PFSK-1 (cell line): ENCODE data around the gene PCDH8.

Source experiments
- FOXP2 ChIP-seq: optimal IDR thresholded peaks from 2 replicates; pipeline ENCODE3; 2011; ENCODE audit warnings: borderline replicate concordance, control low read depth, inconsistent platforms; ENCODE audit not compliant: insufficient read depth; ENCODE audit errors: extremely low read length, extremely low read depth
- POLR2AphosphoS5 ChIP-seq: IDR thresholded peaks from 2 replicates; pipeline ENCODE4 v1.6.1; 2012; ENCODE audit warnings: low read depth, mild to moderate bottlenecking, control low read depth, low read length, moderate library complexity
- REST ChIP-seq, 2 experiments: IDR thresholded peaks; 2 replicates each; pipeline versions ENCODE4 v1.6.1 to v1.8.0; 2011 to 2012; ENCODE audit warnings: low read depth in 2 of 2, low read length in 2 of 2, control low read depth in 1 of 2, inconsistent platforms in 1 of 2, mild to moderate bottlenecking in 1 of 2, moderate library complexity in 1 of 2; ENCODE audit not compliant: insufficient read depth in 1 of 2
- SIN3A ChIP-seq: IDR thresholded peaks from 2 replicates; pipeline ENCODE4 v1.6.1; 2012; ENCODE audit warnings: mild to moderate bottlenecking, low read length, moderate library complexity, borderline replicate concordance; ENCODE audit not compliant: insufficient read depth
- TAF1 ChIP-seq: IDR thresholded peaks from 2 replicates; pipeline ENCODE4 v1.6.1; 2012; ENCODE audit warnings: low read length, control low read depth, borderline replicate concordance; ENCODE audit not compliant: insufficient read depth

- TF ChIP-seq POLR2AphosphoS5 = no peak
- no peak for TF ChIP-seq REST (IDR thresholded peaks at IDR 0.05; ENCODE audit: insufficient read depth in 1 of 2, low read depth in 2 of 2, low read length in 2 of 2)
- no peak for TF ChIP-seq TAF1
- no peak for TF ChIP-seq SIN3A
- no peak for TF ChIP-seq FOXP2
These were observed 44.5 kb upstream of the PCDH8 start for GRCh38 chr13:52892925-52893324.
